Astrocyte (in vitro differentiated cells and primary cell): Measurements from ENCODE around the gene ANKRD52. TPM values are rescaled to one million over a fixed set of nuclear protein-coding genes. Genes with fewer than 3 reads are reported as not detected.

Experiments
- DNase-seq: peaks from one replicate; pipeline ENCODE4 v3.0.0-alpha.2; 2010; ENCODE audit warnings: low read depth
- FAIRE-seq: peaks from 2 replicates; lab custom pipeline; 2011; peaks lifted over from hg19 to GRCh38; lab: Jason Lieb, UNC
- H2AFZ ChIP-seq: 2 replicates; pipeline ENCODE4 v1.6.0; 2012; ENCODE audit warnings: low read depth, low read length, inconsistent platforms
- H3K27ac ChIP-seq: 2 replicates; pipeline ENCODE4 v1.5.1; 2011; ENCODE audit warnings: low read depth, low read length, inconsistent platforms
- H3K27me3 ChIP-seq: 2 replicates; pipeline ENCODE4 v1.6.0; 2011; ENCODE audit warnings: low read length, inconsistent platforms; ENCODE audit not compliant: insufficient read depth
- H3K36me3 ChIP-seq: 2 replicates; pipeline ENCODE4 v1.5.1; 2011; ENCODE audit warnings: low read length, inconsistent platforms; ENCODE audit not compliant: insufficient read depth
- H3K4me1 ChIP-seq: 2 replicates; pipeline ENCODE4 v1.5.1; 2011; ENCODE audit warnings: low read length, inconsistent platforms; ENCODE audit not compliant: insufficient read depth
- H3K4me2 ChIP-seq: 2 replicates; pipeline ENCODE4 v1.6.0; 2012; ENCODE audit warnings: low read length, inconsistent platforms
- H3K4me3 ChIP-seq: 2 replicates; pipeline ENCODE4 v1.5.1; 2011; ENCODE audit warnings: low read depth, mild to moderate bottlenecking, low read length, inconsistent platforms; ENCODE audit not compliant: insufficient read depth
- H3K79me2 ChIP-seq: 2 replicates; pipeline ENCODE4 v1.6.0; 2012; ENCODE audit warnings: mild to moderate bottlenecking, low read length, inconsistent platforms; ENCODE audit not compliant: insufficient read depth
- H3K9ac ChIP-seq: 2 replicates; pipeline ENCODE4 v1.6.0; 2012; ENCODE audit warnings: mild to moderate bottlenecking, low read length, inconsistent platforms
- H3K9me3 ChIP-seq: 2 replicates; pipeline ENCODE4 v1.5.1; 2012; ENCODE audit warnings: low read depth, mild to moderate bottlenecking, low read length, inconsistent platforms; ENCODE audit not compliant: insufficient read depth
- H4K20me1 ChIP-seq: 2 replicates; pipeline ENCODE4 v1.6.0; 2012; ENCODE audit warnings: low read length, inconsistent platforms; ENCODE audit not compliant: insufficient read depth
- H3K27ac Mint-ChIP-seq: one replicate; pipeline ENCODE4 v1.8.0; 2021; ENCODE audit warnings: mild to moderate bottlenecking, mixed read lengths; ENCODE audit not compliant: unreplicated experiment
- H3K27me3 Mint-ChIP-seq: one replicate; pipeline ENCODE4 v1.8.0; 2021; ENCODE audit warnings: low read depth, mixed read lengths; ENCODE audit not compliant: unreplicated experiment
- H3K36me3 Mint-ChIP-seq: one replicate; pipeline ENCODE4 v1.8.0; 2021; ENCODE audit warnings: low read depth, mixed read lengths; ENCODE audit not compliant: unreplicated experiment
- H3K4me1 Mint-ChIP-seq: one replicate; pipeline ENCODE4 v1.8.0; 2021; ENCODE audit warnings: low read depth, mixed read lengths; ENCODE audit not compliant: unreplicated experiment
- H3K4me3 Mint-ChIP-seq: one replicate; pipeline ENCODE4 v1.8.0; 2021; ENCODE audit warnings: mild to moderate bottlenecking, moderate library complexity, mixed read lengths; ENCODE audit not compliant: unreplicated experiment
- H3K9me3 Mint-ChIP-seq: one replicate; pipeline ENCODE4 v1.8.0; 2021; ENCODE audit warnings: mild to moderate bottlenecking, mixed read lengths; ENCODE audit not compliant: unreplicated experiment
- CTCF ChIP-seq: IDR thresholded peaks from 2 replicates; pipeline ENCODE4 v1.5.1; 2011; ENCODE audit warnings: low read depth, mild to moderate bottlenecking, inconsistent platforms, low read length, moderate library complexity; ENCODE audit not compliant: insufficient read depth
- EZH2 ChIP-seq: IDR thresholded peaks from 2 replicates; pipeline ENCODE4 v1.6.1; 2012; ENCODE audit warnings: mild to moderate bottlenecking, low read length, inconsistent platforms; ENCODE audit not compliant: insufficient read depth
- total RNA-seq: library from RNA; stranded (reverse); gene quantifications from 2 replicates; pipeline ENCODE4 v1.2.1, GENCODE V29; 2021

ANKRD52 gene
- total RNA-seq, 1 donor from 2014 or later, result 105 TPM

GRCh38 chr12:56261503-56262232 lies 3.5 kb upstream of the ANKRD52 start:
- DNase-seq (peak; percentile 69), FAIRE-seq (peak; percentile 29)
- Mint-ChIP-seq H3K27ac (peak overlapping the region; percentile 83), H3K9me3 (no peaks in the 10 kb centered on the region), H3K4me1 (peaks cover 25% of the 10 kb centered on the region), H3K4me3 (peak overlapping the region; percentile 55), H3K36me3 (no peaks in the 10 kb centered on the region), H3K27me3 (no peaks in the 10 kb centered on the region)
- Histone ChIP-seq H4K20me1 (peaks cover 7% of the 10 kb centered on the region), H3K27ac (peak overlapping the region; percentile 23), H3K4me3 (no peak overlapping the region), H3K36me3 (no peaks in the 10 kb centered on the region), H3K4me1 (peaks cover 31% of the 10 kb centered on the region), H2AFZ (no peak overlapping the region), H3K27me3 (no peaks in the 10 kb centered on the region), H3K79me2 (peaks cover 14% of the 10 kb centered on the region), H3K4me2 (peak overlapping the region; percentile 35), H3K9me3 (no peaks in the 10 kb centered on the region), H3K9ac (no peak overlapping the region)
- TF ChIP-seq CTCF (no peak), EZH2 (no peak)

- H3K4me3 ChIP-seq, result no peak overlapping the region
- H3K4me1 ChIP-seq, result peaks cover 33% of the 10 kb centered on the region
- no peak overlapping the region for H3K4me2 ChIP-seq
- H3K9me3 ChIP-seq, result no peaks in the 10 kb centered on the region
- H3K4me1 Mint-ChIP-seq, result peaks cover 28% of the 10 kb centered on the region
- no peaks in the 10 kb centered on the region for H3K9me3 Mint-ChIP-seq
- H3K9ac ChIP-seq, result no peak overlapping the region
- H2AFZ ChIP-seq, result no peak overlapping the region
- peaks cover 2% of the 10 kb centered on the region for H3K36me3 ChIP-seq
- H3K27ac Mint-ChIP-seq, result peak overlapping the region; percentile 73
- no peak for DNase-seq
- H3K36me3 Mint-ChIP-seq, result peaks cover 2% of the 10 kb centered on the region
- TF ChIP-seq CTCF, result no peak
- no peak for TF ChIP-seq EZH2
- no peak for FAIRE-seq
- no peaks in the 10 kb centered on the region for H3K27me3 ChIP-seq
- peaks cover 22% of the 10 kb centered on the region for H3K79me2 ChIP-seq
- no peaks in the 10 kb centered on the region for H3K27me3 Mint-ChIP-seq
- no peak overlapping the region for H3K4me3 Mint-ChIP-seq
- H3K27ac ChIP-seq, result no peak overlapping the region
- peaks cover 15% of the 10 kb centered on the region for H4K20me1 ChIP-seq
Observed at GRCh38 chr12:56260921-56261320, 2.7 kb upstream of the ANKRD52 start.

GRCh38 chr12:56260380-56260779 lies 2.2 kb upstream of the ANKRD52 start:
- H3K9me3 ChIP-seq, result no peaks in the 10 kb centered on the region
- H3K9me3 Mint-ChIP-seq, result no peaks in the 10 kb centered on the region
- H3K9ac ChIP-seq, result no peak overlapping the region
- H3K36me3 Mint-ChIP-seq, result peaks cover 2% of the 10 kb centered on the region
- TF ChIP-seq CTCF (no peak), EZH2 (no peak)
- no peak overlapping the region for H3K27ac ChIP-seq
- peaks cover 20% of the 10 kb centered on the region for H4K20me1 ChIP-seq
- DNase-seq (no peak), FAIRE-seq (no peak)
- peaks cover 30% of the 10 kb centered on the region for H3K4me1 Mint-ChIP-seq
- H3K4me2 ChIP-seq, result no peak overlapping the region
- H3K27me3 Mint-ChIP-seq, result no peaks in the 10 kb centered on the region
- H3K27ac Mint-ChIP-seq, result peak overlapping the region; percentile 73
- H3K27me3 ChIP-seq, result no peaks in the 10 kb centered on the region
- H2AFZ ChIP-seq, result no peak overlapping the region
- H3K4me3 Mint-ChIP-seq, result no peak overlapping the region
- H3K4me3 ChIP-seq, result no peak overlapping the region
- H3K4me1 ChIP-seq, result peaks cover 35% of the 10 kb centered on the region
- peaks cover 7% of the 10 kb centered on the region for H3K36me3 ChIP-seq
- H3K79me2 ChIP-seq, result peaks cover 27% of the 10 kb centered on the region
